Skin epidermis (tissue), 12 donors: Measurements from ENCODE around the gene BANP.
A peak's percentile ranks its signal among the peaks of the same experiment; 100 is the strongest.
"Not testable (repeated sequence)": the region's sequence is repeated elsewhere in the genome, so short reads cannot be mapped to it uniquely, and the experiment has no call there.

ENCODE experiments used
- H3K27ac ChIP-seq, 21 experiments: fragments of 200-600 bp; sonication (generic) in 11 of 21; one replicate each; pipeline ENCODE4 v1.5.0; 2020; ENCODE audit warnings: mild to moderate bottlenecking in 3 of 21, inconsistent platforms in 2 of 21, moderate library complexity in 2 of 21
- H3K4me3 ChIP-seq, 7 experiments: fragments of 200-600 bp; sonication (generic) in 2 of 7; one replicate each; pipeline ENCODE4 v1.5.0; 2020; ENCODE audit warnings: inconsistent platforms in 2 of 7, mild to moderate bottlenecking in 2 of 7, moderate library complexity in 1 of 7

BANP gene

DNA sequence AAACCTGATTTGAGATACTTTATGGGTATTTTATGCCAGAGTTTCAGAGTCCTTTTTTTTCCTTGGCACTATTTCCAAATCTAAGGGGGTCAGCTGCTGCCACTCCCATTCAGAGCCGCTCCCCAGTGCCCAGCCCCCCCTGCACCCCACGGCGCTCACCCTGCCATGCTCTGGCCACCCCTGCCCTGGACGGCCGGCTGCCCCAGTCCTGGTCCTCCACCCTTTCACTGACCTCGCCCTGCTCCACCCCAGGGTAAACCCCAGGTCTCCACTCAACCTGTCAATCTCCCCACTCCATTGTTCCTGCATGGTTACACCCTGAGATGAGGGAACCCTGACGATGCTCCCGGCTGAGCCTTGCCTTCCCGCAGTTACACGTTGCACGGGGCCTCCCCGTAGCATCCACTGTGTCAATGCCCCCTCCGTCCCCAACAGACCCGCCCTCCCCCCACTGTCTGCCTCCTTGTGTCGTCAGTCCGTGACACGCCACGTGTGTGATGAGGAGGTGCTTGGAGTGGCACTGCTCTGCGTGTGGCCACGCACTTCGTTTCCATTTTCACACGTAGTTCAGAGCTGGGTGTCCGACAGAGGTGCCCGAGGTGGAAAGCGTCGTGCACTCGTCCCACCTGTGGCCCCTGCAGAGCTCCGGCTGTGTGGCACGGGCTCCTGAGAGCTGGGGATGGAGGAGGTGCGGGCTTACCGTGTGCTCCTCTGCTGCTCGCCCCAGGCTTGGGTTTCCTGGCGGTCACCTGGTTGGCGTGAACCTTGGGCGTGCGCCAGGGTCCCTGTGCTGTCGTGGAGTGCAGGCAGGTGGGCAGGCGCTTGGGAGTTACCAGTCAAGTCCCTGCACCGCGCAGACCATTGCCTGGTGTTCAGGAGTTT is 116.5 kb downstream of the BANP start:
- Histone ChIP-seq H3K4me3 (no peak overlapping the region), H3K27ac (no peak overlapping the region)

DNA sequence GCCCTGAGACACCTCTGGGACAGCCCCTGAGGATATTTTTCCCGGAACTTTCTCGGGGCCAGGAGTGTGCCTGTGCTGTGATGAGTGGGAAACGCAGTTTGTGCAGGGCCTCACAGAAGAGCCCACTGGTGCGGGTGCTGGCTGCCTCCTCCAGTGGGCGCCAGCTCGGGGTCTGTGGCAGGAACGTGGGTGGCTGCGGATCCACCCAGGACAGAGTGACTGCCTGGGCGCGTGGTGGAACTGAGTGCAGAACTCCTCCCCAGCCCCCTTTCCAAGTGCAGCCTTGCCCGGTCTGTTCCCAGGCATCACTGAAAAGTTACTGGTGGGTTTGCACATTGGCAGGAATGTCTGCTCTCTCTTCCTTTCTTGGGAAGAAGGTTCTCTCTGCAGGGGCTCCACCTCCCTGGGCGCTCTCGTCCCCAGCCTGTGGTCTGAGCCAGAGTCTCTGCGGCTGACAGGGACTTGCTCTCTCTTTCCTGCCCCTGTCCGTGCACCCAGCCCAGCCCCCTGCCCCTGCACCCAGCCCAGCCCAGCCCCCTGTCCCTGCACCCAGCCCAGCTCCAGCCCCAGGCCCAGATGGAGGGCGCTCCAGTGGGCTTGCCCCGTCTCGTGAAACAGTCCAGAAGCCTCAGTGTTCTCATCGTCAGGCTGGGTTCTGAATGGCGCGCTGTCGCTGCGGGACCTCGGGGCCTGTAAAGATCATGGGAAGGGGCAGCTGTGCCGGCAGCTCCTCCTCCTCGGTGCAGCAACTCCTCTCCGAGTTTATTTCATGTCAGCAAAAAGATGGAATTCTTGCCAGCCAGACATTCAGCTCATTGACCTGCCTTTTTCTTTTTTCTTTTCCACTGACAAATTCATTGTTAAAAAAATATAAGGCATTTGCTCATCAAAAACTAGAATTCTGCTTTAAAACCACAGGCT is 117.5 kb downstream of the BANP start:
- Histone ChIP-seq H3K27ac (no peak overlapping the region), H3K4me3 (no peak overlapping the region)

- Histone ChIP-seq H3K27ac (no peak overlapping the region), H3K4me3 (no peak overlapping the region)
These were observed 118.3 kb downstream of the BANP start for GRCh38 chr16:88069397-88070168.

GRCh38 chr16:88070341-88070740 is 119.1 kb downstream of the BANP start:
- Histone ChIP-seq H3K4me3 (no peak overlapping the region), H3K27ac (no peak overlapping the region)

DNA sequence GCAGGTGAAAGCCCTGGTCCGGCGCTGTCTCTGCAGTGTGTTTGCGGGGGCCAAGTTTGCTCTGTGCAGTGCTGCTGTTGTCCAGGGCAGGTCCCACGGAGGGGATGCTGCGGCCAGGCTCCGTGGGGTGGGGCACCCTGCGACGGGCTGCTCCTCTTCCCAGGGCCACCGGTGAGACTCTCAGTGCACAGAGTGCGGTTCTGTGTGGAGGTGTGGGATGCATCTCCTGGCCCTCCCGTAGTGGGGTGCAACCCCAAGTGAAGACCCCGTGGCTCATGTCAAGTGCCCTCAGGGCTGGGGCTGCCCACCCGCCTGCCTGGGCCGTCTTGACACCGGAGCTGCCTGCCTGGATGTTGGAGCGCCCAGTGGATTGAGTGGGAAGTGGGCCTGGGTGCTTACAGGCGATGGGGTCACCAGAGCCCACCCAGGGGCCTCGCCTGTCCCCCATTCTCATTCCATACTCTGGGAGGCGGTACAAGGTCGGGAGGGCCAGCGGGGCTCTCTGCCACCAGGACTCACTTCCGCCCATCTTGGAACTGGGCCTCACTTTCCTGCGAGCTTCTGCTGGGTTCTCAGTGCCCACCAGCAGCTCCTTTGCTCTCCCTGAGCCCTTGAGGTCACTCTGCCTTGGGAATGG is 119.9 kb downstream of the BANP start:
- Histone ChIP-seq H3K4me3 (no peak overlapping the region), H3K27ac (no peak overlapping the region)

- H3K27ac ChIP-seq = no peak overlapping the region
- no peak overlapping the region for H3K4me3 ChIP-seq
These were observed 120.7 kb downstream of the BANP start for GRCh38 chr16:88071908-88072307.

DNA sequence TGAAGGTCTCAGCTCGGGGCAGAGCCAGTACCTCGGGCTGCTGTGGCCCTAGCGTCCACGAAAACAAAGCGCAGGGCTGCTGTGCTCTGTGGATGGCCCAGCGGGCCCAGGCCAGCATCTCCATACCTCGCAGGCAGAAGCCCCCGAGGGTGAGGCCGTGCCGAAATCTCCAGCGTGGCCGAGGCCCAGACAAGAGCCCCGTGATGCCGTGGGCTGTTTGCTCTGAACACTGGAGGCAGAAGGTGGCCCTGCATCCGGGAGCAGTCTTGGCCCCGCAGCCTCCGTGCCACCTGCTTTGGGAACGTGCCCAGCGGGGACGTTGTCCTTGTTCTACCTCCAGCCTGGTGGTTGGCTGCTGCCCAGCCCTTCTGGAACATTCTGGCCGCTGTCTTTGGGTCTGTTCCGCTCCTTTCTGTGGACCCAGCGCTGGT is 121.4 kb downstream of the BANP start:
- H3K4me3 ChIP-seq = no peak overlapping the region

DNA sequence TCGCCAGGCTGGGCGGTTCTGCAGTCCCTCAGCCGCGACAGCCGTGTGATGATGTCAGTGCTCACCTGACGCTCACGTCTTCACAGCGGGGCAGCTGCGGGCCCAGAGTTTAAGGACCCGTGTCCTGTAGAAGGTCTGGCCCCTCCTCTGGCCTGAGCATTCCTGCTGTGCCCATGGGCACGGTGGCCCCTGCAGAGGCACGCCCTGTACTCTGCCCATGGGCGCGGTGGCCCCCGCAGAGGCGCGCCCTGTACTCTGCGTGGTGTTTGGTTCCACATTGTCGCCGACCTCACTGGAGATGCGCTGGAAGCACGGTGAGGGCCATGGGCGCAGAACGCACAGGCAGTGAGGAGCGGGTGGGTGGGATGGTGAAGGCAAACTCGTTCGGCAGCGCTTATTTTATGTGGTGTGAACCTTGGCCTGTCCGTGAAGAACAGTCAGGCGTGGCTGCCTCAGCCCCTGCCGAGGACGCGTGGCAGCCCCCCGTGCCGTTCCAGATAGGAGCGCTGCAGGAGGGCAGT is 122.0 kb downstream of the BANP start:
- no peak overlapping the region for H3K27ac ChIP-seq
- H3K4me3 ChIP-seq = no peak overlapping the region

More for the DNA sequence above, 121.4 kb downstream of the BANP start:
- no peak overlapping the region for H3K27ac ChIP-seq

GRCh38 chr16:88074041-88074440 is 122.8 kb downstream of the BANP start:
- Histone ChIP-seq H3K27ac (no peak overlapping the region), H3K4me3 (no peak overlapping the region)

DNA sequence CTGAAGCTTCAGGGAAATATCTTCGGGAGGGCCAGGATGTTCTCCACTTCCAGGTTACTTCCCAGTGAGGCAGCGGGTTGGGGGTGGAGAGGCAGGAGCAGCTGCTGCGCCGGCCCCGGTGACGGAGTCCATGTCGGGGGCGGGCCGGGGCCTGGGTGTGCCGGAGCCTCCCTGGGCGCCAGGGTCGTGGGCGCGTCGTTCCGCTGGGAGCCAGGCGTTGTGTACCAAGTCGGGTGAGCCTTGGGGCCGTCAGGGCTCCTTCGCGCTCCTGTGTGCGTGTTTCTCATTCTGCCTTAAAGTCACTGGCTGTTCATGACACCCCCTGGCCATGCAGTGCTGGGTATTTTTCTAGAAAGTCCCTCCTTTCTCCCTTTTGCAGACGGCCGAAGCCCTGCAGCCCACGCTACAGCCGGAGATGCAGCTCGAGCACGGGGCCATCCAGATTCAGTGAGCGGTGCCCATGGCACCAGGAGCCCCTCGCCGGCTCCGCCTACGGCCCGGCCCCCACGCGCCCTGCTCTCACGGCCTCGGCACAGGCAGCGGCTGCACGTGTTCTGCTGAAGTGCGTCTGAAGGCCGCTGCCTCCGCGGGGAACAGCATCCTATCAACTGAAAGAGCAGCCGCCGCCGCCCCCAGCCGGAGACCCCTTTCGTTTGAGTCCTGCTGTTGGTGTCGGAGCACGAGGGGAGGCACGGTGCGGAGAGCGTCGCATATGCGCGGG is 125.1 kb downstream of the BANP start:
- Histone ChIP-seq H3K4me3 (no peak overlapping the region), H3K27ac (no peak overlapping the region)

DNA sequence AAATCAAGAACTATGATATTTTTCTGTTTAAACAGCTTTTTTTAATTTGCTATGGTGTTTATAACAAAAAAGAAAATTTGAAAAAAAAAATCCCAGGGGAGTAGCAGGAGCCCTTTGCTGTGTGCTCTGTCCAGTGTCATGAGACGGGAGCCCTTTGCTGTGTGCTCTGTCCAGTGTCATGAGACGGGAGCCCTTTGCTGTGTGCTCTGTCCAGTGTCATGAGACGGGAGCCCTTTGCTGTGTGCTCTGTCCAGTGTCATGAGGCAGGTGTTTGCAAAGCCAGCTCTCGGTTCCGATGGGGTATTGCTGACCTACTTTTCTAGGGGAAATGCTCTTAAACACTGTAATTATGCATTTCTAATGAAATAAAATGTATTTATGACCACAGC is 125.7 kb downstream of the BANP start:
- H3K27ac ChIP-seq, H3K4me3 ChIP-seq: not testable (repeated sequence)

GRCh38 chr16:88077328-88078108 is 126.3 kb downstream of the BANP start:
- no peak overlapping the region for H3K4me3 ChIP-seq
- peak overlapping the region in 1 of 21 experiments; percentile 30 for H3K27ac ChIP-seq

DNA sequence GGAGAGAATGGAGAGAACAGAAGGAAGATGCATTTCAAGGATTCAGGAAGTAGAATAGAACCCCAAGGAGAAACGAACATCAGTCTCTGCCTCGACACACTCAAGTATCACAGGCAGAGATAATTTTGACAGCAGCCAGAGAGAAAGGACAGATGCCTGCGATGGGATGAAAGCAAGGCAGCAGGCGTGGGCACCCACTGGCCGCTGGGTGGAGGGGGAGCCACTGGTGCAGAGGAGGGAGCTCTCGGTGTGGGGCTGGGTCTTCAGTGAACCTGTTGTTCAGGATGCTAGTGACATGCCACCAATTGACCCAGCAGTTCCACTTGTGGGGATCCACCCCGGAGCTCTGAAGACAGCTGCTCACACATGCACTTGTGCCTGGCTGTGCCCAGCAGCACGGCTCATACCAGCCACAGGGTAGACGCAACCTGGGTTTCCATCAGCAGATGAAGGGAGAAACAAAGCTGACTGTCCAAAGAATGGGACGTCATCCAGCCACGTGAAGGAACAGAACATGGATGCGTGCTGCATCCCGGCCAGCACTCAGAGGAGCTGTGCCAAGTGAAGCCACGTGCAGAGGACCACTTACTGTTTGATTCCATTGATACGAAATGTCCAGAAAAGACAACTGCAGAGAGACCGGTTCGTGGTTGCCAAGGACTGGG is 127.0 kb downstream of the BANP start:
- H3K4me3 ChIP-seq = no peak overlapping the region
- no peak overlapping the region for H3K27ac ChIP-seq

DNA sequence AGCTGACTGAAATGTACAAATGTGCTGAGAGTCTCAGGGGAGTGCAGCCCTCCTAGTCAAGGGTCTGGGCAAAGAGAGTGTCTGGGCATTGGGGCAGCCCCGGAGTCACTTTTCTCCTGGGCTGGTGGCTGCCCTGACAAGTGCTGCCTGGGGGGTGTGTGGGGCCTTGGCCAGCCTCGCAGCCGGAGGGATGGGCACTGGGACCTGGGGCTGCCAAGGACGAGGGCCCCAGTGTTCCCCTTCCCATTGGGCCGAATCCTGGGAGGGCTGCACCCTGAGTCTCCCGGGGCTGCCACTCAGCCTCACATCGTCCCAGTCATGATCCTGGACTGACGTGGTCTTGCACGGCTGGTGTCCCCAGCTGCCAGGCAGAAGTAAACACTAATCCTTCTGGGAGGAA is 132.3 kb downstream of the BANP start:
- H3K27ac ChIP-seq = no peak overlapping the region
- no peak overlapping the region for H3K4me3 ChIP-seq

GRCh38 chr16:88084881-88085280 is 133.6 kb downstream of the BANP start:
- no peak overlapping the region for H3K27ac ChIP-seq
- H3K4me3 ChIP-seq = no peak overlapping the region

GRCh38 chr16:88086571-88087516 is 135.6 kb downstream of the BANP start:
- H3K27ac ChIP-seq = peak overlapping the region in 10 of 21 experiments; percentile 3 to 84 (median 62)
- H3K4me3 ChIP-seq = peak overlapping the region in 2 of 7 experiments; percentile 11 to 20
